PC-9 (cell line): ENCODE data around the gene CXCL3. TPM values are rescaled to one million over a fixed set of nuclear protein-coding genes. Genes with fewer than 3 reads are reported as not detected.

Source experiments
- BruUV-seq: library from RNA; stranded (reverse); fragments of 400-500 nt; replicated peaks from 2 replicates; lab custom pipeline; 2021; lab: Mats Ljungman, UMichigan
- CTCF ChIA-PET: fragments of 300-600 bp; sonication (Branson Sonifier 250); formaldehyde crosslinking; loops from one replicate; lab custom pipeline; 2022; ENCODE audit warnings: antibody characterized with exemption; lab: Charles Lee
- POLR2A ChIA-PET: fragments of 300-600 bp; sonication (Branson Sonifier 250); formaldehyde crosslinking; loops from one replicate; lab custom pipeline; 2022; ENCODE audit warnings: antibody characterized with exemption; ENCODE audit not compliant: unreplicated experiment; lab: Charles Lee
- DNase-seq, 2 experiments: peaks; one replicate each; pipeline versions ENCODE4 v3.0.0 to v3.0.0-alpha.2; 2015 to 2022; ENCODE audit warnings: mixed read lengths in 1 of 2
- H2AFZ ChIP-seq: fragments of 200-600 bp; sonication (generic); 2 replicates; pipeline ENCODE4 v1.8.1; 2017; ENCODE audit warnings: antibody characterized with exemption
- H3F3A ChIP-seq: fragments of 200-600 bp; sonication (generic); 2 replicates; pipeline ENCODE4 v1.8.1; 2017; ENCODE audit warnings: antibody characterized with exemption, mild to moderate bottlenecking, low read depth; ENCODE audit not compliant: insufficient read depth
- H3K27ac ChIP-seq: fragments of 200-600 bp; sonication (generic); 2 replicates; pipeline ENCODE4 v1.6.1; 2016; ENCODE audit warnings: mixed run types
- H3K27me3 ChIP-seq: fragments of 200-600 bp; sonication (generic); 2 replicates; pipeline ENCODE4 v1.6.1; 2016; ENCODE audit warnings: low read depth, mixed run types; ENCODE audit not compliant: insufficient read depth
- H3K36me3 ChIP-seq: fragments of 200-600 bp; sonication (generic); 2 replicates; pipeline ENCODE4 v1.6.1; 2016; ENCODE audit warnings: low read depth, mixed run types
- H3K4me1 ChIP-seq: fragments of 200-600 bp; sonication (generic); replicated peaks from 2 replicates; pipeline ENCODE4 v1.6.1; 2016; ENCODE audit warnings: mixed run types; ENCODE audit not compliant: insufficient read depth
- H3K4me2 ChIP-seq: fragments of 200-600 bp; sonication (generic); 2 replicates; pipeline ENCODE4 v1.6.1; 2017; ENCODE audit warnings: mixed run types
- H3K4me3 ChIP-seq: fragments of 200-600 bp; sonication (generic); 2 replicates; pipeline ENCODE4 v1.6.1; 2016; ENCODE audit warnings: mixed run types
- H3K79me2 ChIP-seq: fragments of 200-600 bp; sonication (generic); 2 replicates; pipeline ENCODE4 v1.6.1; 2017; ENCODE audit warnings: low read depth, mixed run types
- H3K9me2 ChIP-seq: fragments of 200-600 bp; sonication (generic); 2 replicates; pipeline ENCODE4 v1.8.1; 2017; ENCODE audit warnings: mild to moderate bottlenecking; ENCODE audit not compliant: insufficient read depth
- H3K9me3 ChIP-seq: fragments of 200-600 bp; sonication (generic); 2 replicates; pipeline ENCODE4 v1.8.1; 2016; ENCODE audit warnings: low read depth; ENCODE audit not compliant: insufficient read depth
- H4K20me1 ChIP-seq: fragments of 200-600 bp; sonication (generic); 2 replicates; pipeline ENCODE4 v1.8.1; 2017; ENCODE audit not compliant: insufficient read depth
- EZH2 ChIP-seq: fragments of 200-600 bp; sonication (generic); IDR thresholded peaks from 2 replicates; pipeline ENCODE4 v1.8.0; 2017; ENCODE audit warnings: antibody characterized with exemption, low read depth
- intact Hi-C: fragments of 100-400 bp; cut with micrococcal nuclease; formaldehyde crosslinking; loops from one replicate; pipeline ENCODE4 v1.10.0; 2022; ENCODE audit not compliant: unreplicated experiment
- total RNA-seq: library from RNA; stranded (reverse); gene quantifications from 2 replicates; pipeline ENCODE4 v1.2.3, GENCODE V29; 2021
- TF ChIP-seq, protein P1 (sequence below): fragments of 200-600 bp; sonication (generic); conservative IDR thresholded peaks from 2 replicates; pipeline ENCODE4 v1.6.1; 2017; ENCODE audit warnings: mixed run types, antibody characterized with exemption, mild to moderate bottlenecking, moderate library complexity

Gene CXCL3
- total RNA-seq, 1 experiment from 2014 or later: not detected

DNA sequence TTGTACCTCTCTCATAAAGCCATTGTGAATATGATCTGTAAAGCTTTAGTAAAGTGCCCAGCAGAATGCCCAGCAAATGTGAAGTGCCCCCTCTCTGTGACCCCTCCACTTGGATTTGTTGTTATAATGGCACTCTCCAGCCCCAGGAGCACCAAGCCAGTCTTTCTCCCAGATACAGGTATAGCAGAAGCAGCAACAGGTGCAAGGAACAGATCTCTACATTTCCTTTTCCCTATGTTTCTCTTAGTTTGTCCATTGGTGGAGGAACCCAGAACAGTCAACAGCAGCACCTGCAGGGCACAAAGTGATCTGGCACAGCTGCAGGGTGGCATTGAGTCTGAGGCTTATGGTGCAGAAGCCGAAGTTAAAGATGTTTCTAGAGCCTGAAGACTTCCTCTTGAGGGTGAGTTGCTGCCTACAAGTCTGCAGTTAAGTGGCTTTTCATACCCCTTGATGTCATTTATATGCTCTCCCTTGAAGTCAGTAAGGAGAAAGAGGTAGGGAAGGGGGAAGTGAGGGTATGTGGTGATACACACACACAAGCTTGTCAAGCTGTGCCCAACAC, 16.1 kb upstream of the CXCL3 start:
- TF ChIP-seq EZH2: no peak
- TF ChIP-seq, protein P1, sequence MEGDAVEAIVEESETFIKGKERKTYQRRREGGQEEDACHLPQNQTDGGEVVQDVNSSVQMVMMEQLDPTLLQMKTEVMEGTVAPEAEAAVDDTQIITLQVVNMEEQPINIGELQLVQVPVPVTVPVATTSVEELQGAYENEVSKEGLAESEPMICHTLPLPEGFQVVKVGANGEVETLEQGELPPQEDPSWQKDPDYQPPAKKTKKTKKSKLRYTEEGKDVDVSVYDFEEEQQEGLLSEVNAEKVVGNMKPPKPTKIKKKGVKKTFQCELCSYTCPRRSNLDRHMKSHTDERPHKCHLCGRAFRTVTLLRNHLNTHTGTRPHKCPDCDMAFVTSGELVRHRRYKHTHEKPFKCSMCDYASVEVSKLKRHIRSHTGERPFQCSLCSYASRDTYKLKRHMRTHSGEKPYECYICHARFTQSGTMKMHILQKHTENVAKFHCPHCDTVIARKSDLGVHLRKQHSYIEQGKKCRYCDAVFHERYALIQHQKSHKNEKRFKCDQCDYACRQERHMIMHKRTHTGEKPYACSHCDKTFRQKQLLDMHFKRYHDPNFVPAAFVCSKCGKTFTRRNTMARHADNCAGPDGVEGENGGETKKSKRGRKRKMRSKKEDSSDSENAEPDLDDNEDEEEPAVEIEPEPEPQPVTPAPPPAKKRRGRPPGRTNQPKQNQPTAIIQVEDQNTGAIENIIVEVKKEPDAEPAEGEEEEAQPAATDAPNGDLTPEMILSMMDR: no peak
- BruUV-seq: no TSS peak
- intact Hi-C loops: no loop called here
- H3K27me3 ChIP-seq: no peaks in the 10 kb centered on the region
- no peak for DNase-seq
- peaks cover 14% of the 10 kb centered on the region for H3K4me1 ChIP-seq
- H3K79me2 ChIP-seq: no peaks in the 10 kb centered on the region
- no peaks in the 10 kb centered on the region for H4K20me1 ChIP-seq
- no peak overlapping the region for H3K27ac ChIP-seq
- 0 out of 2 replicates have a peak, but pooled peaks cover 5% of the 10 kb centered on the region for H3F3A ChIP-seq
- H2AFZ ChIP-seq: no peak overlapping the region
- no peaks in the 10 kb centered on the region for H3K9me2 ChIP-seq
- no peak overlapping the region for H3K4me2 ChIP-seq
- H3K4me3 ChIP-seq: no peak overlapping the region
- no peaks in the 10 kb centered on the region for H3K36me3 ChIP-seq
- CTCF ChIA-PET: no interaction called here
- POLR2A ChIA-PET: no interaction called here
- peaks cover 3% of the 10 kb centered on the region; the same call in 1 of the 2 replicates for H3K9me3 ChIP-seq

DNA sequence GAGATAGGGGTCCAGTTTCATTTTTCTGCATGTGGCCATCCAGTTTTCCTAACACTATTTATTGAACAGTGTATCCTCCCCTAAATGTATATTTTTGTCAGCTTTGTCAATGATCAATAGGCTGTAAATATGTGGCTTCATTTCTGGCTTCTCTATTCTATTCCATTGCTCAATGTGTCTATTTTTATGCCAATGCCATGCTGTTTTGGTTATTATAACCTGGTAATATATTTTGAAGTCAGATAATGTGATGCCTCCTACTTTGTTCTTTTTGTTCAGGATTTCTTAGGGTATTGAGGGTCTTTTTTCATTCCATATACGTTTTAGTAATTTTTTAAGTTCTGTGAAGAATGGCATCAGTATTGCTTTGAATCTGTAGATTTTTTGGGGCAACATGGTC, 8.7 kb upstream of the CXCL3 start:
- no peaks in the 10 kb centered on the region for H4K20me1 ChIP-seq
- TF ChIP-seq, protein P1: no peak
- no peak for TF ChIP-seq EZH2
- H3F3A ChIP-seq: no peaks in the 10 kb centered on the region
- no peaks in the 10 kb centered on the region for H3K79me2 ChIP-seq
- ChIA-PET CTCF (no interaction called here), POLR2A (no interaction called here)
- H3K9me2 ChIP-seq: no peaks in the 10 kb centered on the region
- H3K4me1 ChIP-seq: no peaks in the 10 kb centered on the region
- intact Hi-C loops: no loop called here
- no peaks in the 10 kb centered on the region for H3K36me3 ChIP-seq
- DNase-seq: no peak
- H3K4me2 ChIP-seq: no peak overlapping the region
- no peak overlapping the region for H3K4me3 ChIP-seq
- H3K27me3 ChIP-seq: no peaks in the 10 kb centered on the region
- no TSS peak for BruUV-seq
- no peak overlapping the region for H2AFZ ChIP-seq
- H3K27ac ChIP-seq: no peak overlapping the region
- H3K9me3 ChIP-seq: no peaks in the 10 kb centered on the region

DNA sequence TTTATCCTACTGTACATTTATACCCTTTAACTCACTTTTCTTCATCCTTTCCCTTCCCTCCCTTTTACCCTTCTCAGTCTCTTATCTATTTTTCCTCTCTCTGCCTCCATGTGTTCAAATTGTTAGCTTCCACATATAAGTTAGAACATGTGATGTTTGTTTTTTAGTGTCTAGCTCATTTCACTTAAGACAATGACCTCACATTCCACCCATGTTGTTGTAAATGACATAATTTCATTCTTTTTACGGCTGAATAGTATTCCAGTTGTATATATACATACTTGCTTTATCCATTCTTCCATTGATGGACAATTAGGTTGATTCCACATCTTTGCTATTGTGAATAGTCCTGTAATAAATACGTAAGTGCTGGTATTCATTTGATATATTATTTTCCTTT, 7.3 kb upstream of the CXCL3 start:
- BruUV-seq: no TSS peak
- no peak overlapping the region for H3K27ac ChIP-seq
- H4K20me1 ChIP-seq: no peaks in the 10 kb centered on the region
- POLR2A ChIA-PET: no interaction called here
- no peaks in the 10 kb centered on the region for H3K4me1 ChIP-seq
- no peak overlapping the region for H3K4me2 ChIP-seq
- no peaks in the 10 kb centered on the region for H3K27me3 ChIP-seq
- no peak for TF ChIP-seq EZH2
- TF ChIP-seq, protein P1: no peak
- no peaks in the 10 kb centered on the region for H3K79me2 ChIP-seq
- intact Hi-C loops: no loop called here
- H3K9me2 ChIP-seq: no peaks in the 10 kb centered on the region
- H3K9me3 ChIP-seq: no peaks in the 10 kb centered on the region
- no peak overlapping the region for H2AFZ ChIP-seq
- H3F3A ChIP-seq: no peaks in the 10 kb centered on the region
- no peak overlapping the region for H3K4me3 ChIP-seq
- no peak for DNase-seq
- CTCF ChIA-PET: no interaction called here
- no peaks in the 10 kb centered on the region for H3K36me3 ChIP-seq
